WERI-Rb-1 (cell line): ENCODE measurements around the gene MRPL55.

ENCODE experiments used
- DNase-seq: peaks from one replicate; pipeline ENCODE4 v3.0.0-alpha.2; 2020
- H3K27ac ChIP-seq: fragments of 250-450 bp; sonication (Bioruptor Pico); 2 replicates; pipeline ENCODE4 v1.5.1; 2020; ENCODE audit warnings: mild to moderate bottlenecking, moderate library complexity
- H3K27me3 ChIP-seq: fragments of 250-450 bp; sonication (Bioruptor Pico); 2 replicates; pipeline ENCODE4 v1.5.1; 2021; ENCODE audit warnings: mild to moderate bottlenecking, low read depth, moderate library complexity; ENCODE audit not compliant: insufficient read depth, severe bottlenecking
- H3K36me3 ChIP-seq: fragments of 250-450 bp; sonication (Bioruptor Pico); 2 replicates; pipeline ENCODE4 v1.5.1; 2020; ENCODE audit warnings: mild to moderate bottlenecking, moderate library complexity
- H3K4me3 ChIP-seq: 2 replicates; pipeline ENCODE4 v1.5.1; 2011; ENCODE audit warnings: low read depth, mild to moderate bottlenecking, control low read depth, low read length
- H3K9me3 ChIP-seq: fragments of 250-450 bp; sonication (Bioruptor Pico); 2 replicates; pipeline ENCODE4 v1.5.1; 2021; ENCODE audit warnings: mild to moderate bottlenecking, moderate library complexity; ENCODE audit not compliant: severe bottlenecking
- CTCF ChIP-seq: IDR thresholded peaks from 2 replicates; pipeline ENCODE4 v1.5.1; 2011; ENCODE audit warnings: low read depth, mild to moderate bottlenecking, control low read depth, inconsistent platforms, low read length

MRPL55 gene

GRCh38 chr1:228110556-228110955 is 1.5 kb upstream of the MRPL55 start:
- H3K27ac ChIP-seq: no peak overlapping the region
- no peak for TF ChIP-seq CTCF
- H3K4me3 ChIP-seq: no peak overlapping the region
- no peak for DNase-seq
- no peaks in the 10 kb centered on the region for H3K27me3 ChIP-seq
- H3K36me3 ChIP-seq: no peaks in the 10 kb centered on the region
- no peaks in the 10 kb centered on the region for H3K9me3 ChIP-seq

- H3K36me3 ChIP-seq: no peaks in the 10 kb centered on the region
- H3K27me3 ChIP-seq: no peaks in the 10 kb centered on the region
- no peak for TF ChIP-seq CTCF
- DNase-seq: no peak
- no peak overlapping the region for H3K27ac ChIP-seq
- H3K4me3 ChIP-seq: peak overlapping the region; percentile 67
- no peaks in the 10 kb centered on the region for H3K9me3 ChIP-seq
These were observed 926 bp upstream of the MRPL55 start for GRCh38 chr1:228109962-228110488.

DNA sequence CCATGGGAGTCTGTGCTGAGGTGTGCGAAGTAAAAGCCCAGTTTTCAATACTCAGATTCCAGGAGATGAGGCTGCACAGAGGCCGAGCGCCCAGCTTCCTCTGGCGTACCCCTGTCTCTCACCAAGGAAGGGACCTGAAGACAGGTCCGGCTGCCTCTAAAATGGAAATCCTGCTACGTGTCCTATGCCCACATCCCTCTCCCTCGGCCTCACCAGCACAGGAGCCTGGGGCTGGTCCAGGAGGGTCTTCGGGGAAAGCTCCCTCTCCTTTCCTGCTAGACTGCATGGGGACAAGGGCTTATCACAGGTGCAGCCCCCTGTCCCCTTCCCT is 392 bp downstream of the MRPL55 start:
- H3K27me3 ChIP-seq: no peaks in the 10 kb centered on the region
- H3K36me3 ChIP-seq: no peaks in the 10 kb centered on the region
- no peak for DNase-seq
- peak overlapping the region; percentile 70 for H3K27ac ChIP-seq
- H3K9me3 ChIP-seq: no peaks in the 10 kb centered on the region
- H3K4me3 ChIP-seq: peak overlapping the region; percentile 67
- TF ChIP-seq CTCF: no peak

GRCh38 chr1:228108055-228108690 is 926 bp downstream of the MRPL55 start:
- H3K36me3 ChIP-seq: no peaks in the 10 kb centered on the region
- H3K4me3 ChIP-seq: peak overlapping the region; percentile 67
- H3K27me3 ChIP-seq: no peaks in the 10 kb centered on the region
- no peak for DNase-seq
- no peaks in the 10 kb centered on the region for H3K9me3 ChIP-seq
- TF ChIP-seq CTCF: no peak
- no peak overlapping the region for H3K27ac ChIP-seq

DNA sequence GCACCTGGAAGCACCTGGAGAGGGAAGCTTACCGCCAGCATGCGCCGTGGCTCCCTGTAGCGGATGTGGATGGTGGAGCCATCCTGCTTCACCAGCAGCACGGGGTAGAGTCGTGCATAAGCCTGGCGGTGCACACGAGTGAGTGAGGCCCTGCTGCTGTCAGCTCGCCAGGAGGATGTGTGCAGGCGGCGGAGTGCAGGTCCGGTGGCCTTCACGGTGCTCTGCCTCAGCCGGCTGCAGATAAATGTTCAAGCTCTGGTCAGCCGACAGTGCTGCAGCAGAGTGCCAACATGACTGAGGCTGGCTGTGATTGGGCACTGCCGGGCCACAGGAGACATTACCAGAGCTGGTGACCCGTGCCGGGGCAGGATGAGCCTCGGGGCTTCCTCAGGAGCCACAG is 1.5 kb downstream of the MRPL55 start:
- Histone ChIP-seq H3K9me3 (no peaks in the 10 kb centered on the region), H3K36me3 (no peaks in the 10 kb centered on the region), H3K27ac (no peak overlapping the region), H3K27me3 (no peaks in the 10 kb centered on the region), H3K4me3 (no peak overlapping the region)
- no peak for DNase-seq
- no peak for TF ChIP-seq CTCF

GRCh38 chr1:228106800-228107054 is 2.4 kb downstream of the MRPL55 start:
- H3K27ac ChIP-seq: no peak overlapping the region
- H3K27me3 ChIP-seq: no peaks in the 10 kb centered on the region
- no peaks in the 10 kb centered on the region for H3K9me3 ChIP-seq
- no peak for TF ChIP-seq CTCF
- H3K4me3 ChIP-seq: no peak overlapping the region
- H3K36me3 ChIP-seq: no peaks in the 10 kb centered on the region
- no peak for DNase-seq
